ENCODE data around the gene GRPEL1.
"Not testable (repeated sequence)": the region's sequence is repeated elsewhere in the genome, so short reads cannot be mapped to it uniquely, and the experiment has no call there.

GRPEL1 gene

DNA sequence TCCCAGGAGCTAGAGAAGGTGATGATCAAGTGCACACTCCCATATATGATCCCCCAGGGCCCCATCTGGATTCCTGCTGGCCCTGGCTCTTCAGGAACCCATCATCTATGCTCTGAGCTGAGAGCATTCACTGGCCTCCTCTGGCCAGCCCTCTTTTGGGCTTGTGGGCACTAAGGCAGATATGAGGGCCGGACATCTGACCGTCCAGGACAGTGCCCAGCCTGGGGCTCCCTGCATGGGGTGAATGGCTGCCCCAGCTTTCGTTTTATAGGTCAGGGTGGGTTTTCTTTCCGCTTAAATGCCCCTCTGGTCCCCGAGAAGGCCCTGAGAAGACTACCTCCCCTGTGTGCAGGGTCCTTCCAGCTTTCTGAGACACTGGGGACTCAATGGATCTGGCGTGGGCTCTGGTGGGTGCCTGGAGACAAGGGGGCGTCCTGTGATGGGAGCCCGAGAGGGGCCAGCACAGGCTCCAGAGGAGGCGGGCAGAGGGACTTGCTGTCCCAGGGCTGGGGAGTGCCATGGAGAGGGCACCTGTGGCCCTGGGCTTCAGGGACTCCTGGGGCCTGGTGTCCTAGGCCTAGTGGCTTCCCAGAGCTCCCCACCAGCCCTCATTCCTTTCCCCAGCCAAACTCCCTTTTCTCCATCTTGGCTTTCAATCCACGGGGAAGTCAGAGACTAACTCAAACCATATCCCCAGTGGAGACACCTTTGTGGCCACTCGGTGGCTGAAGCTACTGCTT lies 39.5 kb upstream of the GRPEL1 start:
- Histone ChIP-seq H3K27me3 (ENCODE audit: control insufficient read depth, insufficient read depth, low read length, poor library complexity, severe bottlenecking) (peaks cover 12% of the 10 kb centered on the region), H3K4me1 (ENCODE audit: control insufficient read depth, insufficient read depth, low read length) (peaks cover 7% of the 10 kb centered on the region), H3K4me3 (ENCODE audit: insufficient read depth, low read depth, low read length) (no peak overlapping the region), H3K27ac (ENCODE audit: insufficient read depth, low read depth, low read length, poor library complexity, severe bottlenecking) (no peak overlapping the region), H3K36me3 (ENCODE audit: control insufficient read depth, insufficient read depth, low read length) (no peaks in the 10 kb centered on the region), H3K9me3 (ENCODE audit: control insufficient read depth, low read length) (no peaks in the 10 kb centered on the region)
- WGBS, 2 experiments = 93 to 95% methylated on average over 11 of the region's 11 CpGs

DNA sequence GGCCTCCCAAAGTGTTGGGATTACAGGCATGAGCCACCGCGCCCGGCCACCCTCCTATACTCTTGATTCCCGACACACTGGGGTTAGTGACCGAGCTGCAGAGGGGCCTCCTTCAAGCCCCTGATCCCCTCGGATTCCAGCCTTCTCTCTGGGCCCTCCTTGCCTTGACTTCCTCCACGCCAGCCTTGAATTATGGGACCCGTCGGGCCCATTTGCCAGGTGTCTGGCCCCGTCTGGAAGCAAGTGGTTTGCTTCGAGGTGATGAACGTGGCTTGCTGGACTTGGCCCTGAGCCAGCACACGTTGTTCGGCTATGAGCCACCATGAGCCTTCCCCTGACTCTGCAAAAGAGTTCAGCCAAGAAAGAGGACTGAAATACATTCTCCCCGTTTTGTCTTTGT lies 37.4 kb upstream of the GRPEL1 start:
- H3K4me3 ChIP-seq (ENCODE audit: insufficient read depth, low read depth, low read length) = no peak overlapping the region
- peaks cover 14% of the 10 kb centered on the region for H3K27me3 ChIP-seq (ENCODE audit: control insufficient read depth, insufficient read depth, low read length, poor library complexity, severe bottlenecking)
- no peaks in the 10 kb centered on the region for H3K9me3 ChIP-seq (ENCODE audit: control insufficient read depth, low read length)
- 94% methylated on average over 15 of the region's 15 CpGs for WGBS, 2 experiments
- H3K27ac ChIP-seq (ENCODE audit: insufficient read depth, low read depth, low read length, poor library complexity, severe bottlenecking) = no peak overlapping the region
- peaks cover 7% of the 10 kb centered on the region for H3K4me1 ChIP-seq (ENCODE audit: control insufficient read depth, insufficient read depth, low read length)
- no peaks in the 10 kb centered on the region for H3K36me3 ChIP-seq (ENCODE audit: control insufficient read depth, insufficient read depth, low read length)

DNA sequence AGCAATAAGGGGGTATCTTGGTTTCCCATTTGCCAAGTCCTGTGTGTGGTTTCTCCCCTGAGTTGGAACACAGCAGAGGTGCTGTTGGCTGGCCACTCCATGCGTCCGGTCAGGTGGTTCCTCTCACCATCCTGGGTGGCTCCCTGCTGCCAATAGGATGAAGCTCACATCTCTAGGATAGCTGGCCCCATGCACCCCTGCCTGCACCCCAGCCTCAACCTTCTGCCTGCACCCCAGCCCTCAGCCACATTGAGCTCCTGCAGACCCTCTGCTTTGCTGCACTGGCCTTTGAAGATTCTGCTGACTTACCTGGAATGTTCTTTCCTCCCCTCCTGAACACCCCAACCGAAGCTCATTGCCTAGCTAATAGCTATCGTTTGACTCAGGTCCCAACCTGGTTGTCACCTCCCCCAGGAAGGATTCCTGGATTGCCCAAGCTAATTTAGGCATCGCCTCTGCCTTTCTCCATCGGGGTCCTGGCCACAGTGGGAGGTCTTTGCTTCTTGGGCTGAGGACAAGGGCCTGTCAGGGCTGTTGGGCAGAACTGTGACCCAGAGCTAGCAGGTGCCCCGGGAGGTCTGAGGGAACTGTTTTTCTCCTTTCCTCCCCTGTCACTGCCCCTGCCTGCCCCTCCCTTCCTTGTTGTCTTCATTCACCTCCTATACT lies 36.6 kb upstream of the GRPEL1 start:
- peaks cover 14% of the 10 kb centered on the region for H3K27me3 ChIP-seq (ENCODE audit: control insufficient read depth, insufficient read depth, low read length, poor library complexity, severe bottlenecking)
- WGBS, 2 experiments = 78 to 88% methylated on average over 7 of the region's 7 CpGs
- H3K4me3 ChIP-seq (ENCODE audit: insufficient read depth, low read depth, low read length) = no peak overlapping the region
- H3K27ac ChIP-seq (ENCODE audit: insufficient read depth, low read depth, low read length, poor library complexity, severe bottlenecking) = no peak overlapping the region
- H3K36me3 ChIP-seq (ENCODE audit: control insufficient read depth, insufficient read depth, low read length) = no peaks in the 10 kb centered on the region
- H3K9me3 ChIP-seq (ENCODE audit: control insufficient read depth, low read length) = no peaks in the 10 kb centered on the region
- H3K4me1 ChIP-seq (ENCODE audit: control insufficient read depth, insufficient read depth, low read length) = peaks cover 7% of the 10 kb centered on the region

DNA sequence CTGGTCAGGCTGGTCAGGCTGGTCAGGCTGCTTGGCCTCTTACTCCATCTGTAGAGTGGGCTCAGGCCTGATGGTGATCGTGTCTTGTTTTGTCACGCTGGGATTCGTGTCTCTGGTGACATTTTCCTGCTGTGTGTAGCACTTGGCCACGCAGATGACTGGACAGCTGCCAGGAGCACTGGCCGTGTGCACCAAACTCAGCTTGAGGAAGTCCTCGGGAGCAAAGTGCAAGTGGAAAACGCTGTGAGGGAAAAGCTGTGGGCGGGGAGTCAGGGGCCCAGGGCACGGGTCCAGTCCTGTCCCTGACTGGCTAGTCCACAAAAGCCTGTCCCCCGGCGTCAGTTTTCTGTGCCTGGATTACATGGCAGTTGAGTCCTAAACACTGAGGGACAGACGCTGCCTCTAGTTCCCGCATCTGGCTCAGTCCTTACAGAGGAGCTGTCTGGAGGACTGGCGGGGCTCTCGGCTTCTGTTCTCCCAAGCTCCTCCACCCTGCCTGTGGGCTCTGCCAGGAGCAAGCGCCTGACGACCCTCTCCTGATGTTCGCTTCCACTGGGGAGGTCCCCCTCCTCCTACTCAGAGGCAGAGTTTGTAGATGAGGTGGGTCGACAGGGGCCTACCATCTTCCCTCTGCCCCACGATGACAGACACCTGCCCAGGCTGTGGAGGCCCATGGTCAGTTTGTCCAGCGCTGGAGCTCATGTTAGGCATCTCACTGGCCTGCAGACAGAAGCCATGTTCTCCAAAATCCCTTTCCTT lies 35.9 kb upstream of the GRPEL1 start:
- H3K4me1 ChIP-seq (ENCODE audit: control insufficient read depth, insufficient read depth, low read length) = peaks cover 7% of the 10 kb centered on the region
- H3K27ac ChIP-seq (ENCODE audit: insufficient read depth, low read depth, low read length, poor library complexity, severe bottlenecking) = no peak overlapping the region
- 66 to 70% methylated on average over 21 of the region's 21 CpGs for WGBS, 2 experiments
- H3K27me3 ChIP-seq (ENCODE audit: control insufficient read depth, insufficient read depth, low read length, poor library complexity, severe bottlenecking) = peaks cover 14% of the 10 kb centered on the region
- H3K4me3 ChIP-seq (ENCODE audit: insufficient read depth, low read depth, low read length) = peak overlapping the region; percentile 57
- no peaks in the 10 kb centered on the region for H3K9me3 ChIP-seq (ENCODE audit: control insufficient read depth, low read length)
- no peaks in the 10 kb centered on the region for H3K36me3 ChIP-seq (ENCODE audit: control insufficient read depth, insufficient read depth, low read length)

DNA sequence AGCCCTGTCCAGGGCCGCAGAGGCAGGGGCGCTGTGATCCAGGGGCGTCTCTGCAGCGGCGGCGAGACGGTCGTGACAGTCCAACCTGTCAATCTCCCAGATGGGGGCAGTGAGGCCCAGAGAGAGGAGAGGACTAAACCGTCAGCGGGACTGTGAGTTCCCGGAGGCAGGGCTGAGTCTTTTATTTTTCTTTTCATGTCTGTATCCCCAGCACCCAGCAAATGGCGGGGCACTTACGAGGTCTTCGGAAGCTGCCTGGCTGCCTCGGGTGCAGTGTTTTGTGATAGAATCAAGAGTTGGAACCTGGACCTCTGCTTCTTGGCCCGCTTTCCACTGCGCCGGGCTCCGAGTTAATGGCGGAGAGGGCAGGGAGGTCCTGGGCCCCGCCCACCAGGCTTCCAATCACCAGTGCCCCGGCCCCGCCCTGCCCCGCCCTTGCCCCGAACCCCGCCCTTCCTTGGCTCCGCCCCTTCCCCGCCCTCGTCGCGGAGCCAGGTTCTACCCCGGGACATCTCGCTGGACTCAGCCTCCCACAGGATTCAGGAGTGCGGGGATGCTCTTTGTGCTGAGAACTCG lies 35.3 kb upstream of the GRPEL1 start:
- Histone ChIP-seq H3K36me3 (ENCODE audit: control insufficient read depth, insufficient read depth, low read length) (no peaks in the 10 kb centered on the region), H3K4me1 (ENCODE audit: control insufficient read depth, insufficient read depth, low read length) (peaks cover 7% of the 10 kb centered on the region), H3K27ac (ENCODE audit: insufficient read depth, low read depth, low read length, poor library complexity, severe bottlenecking) (no peak overlapping the region), H3K27me3 (ENCODE audit: control insufficient read depth, insufficient read depth, low read length, poor library complexity, severe bottlenecking) (peaks cover 14% of the 10 kb centered on the region), H3K4me3 (ENCODE audit: insufficient read depth, low read depth, low read length) (peak overlapping the region; percentile 57), H3K9me3 (ENCODE audit: control insufficient read depth, low read length) (no peaks in the 10 kb centered on the region)
- 1% methylated on average over 35 of the region's 35 CpGs for WGBS, 2 experiments

DNA sequence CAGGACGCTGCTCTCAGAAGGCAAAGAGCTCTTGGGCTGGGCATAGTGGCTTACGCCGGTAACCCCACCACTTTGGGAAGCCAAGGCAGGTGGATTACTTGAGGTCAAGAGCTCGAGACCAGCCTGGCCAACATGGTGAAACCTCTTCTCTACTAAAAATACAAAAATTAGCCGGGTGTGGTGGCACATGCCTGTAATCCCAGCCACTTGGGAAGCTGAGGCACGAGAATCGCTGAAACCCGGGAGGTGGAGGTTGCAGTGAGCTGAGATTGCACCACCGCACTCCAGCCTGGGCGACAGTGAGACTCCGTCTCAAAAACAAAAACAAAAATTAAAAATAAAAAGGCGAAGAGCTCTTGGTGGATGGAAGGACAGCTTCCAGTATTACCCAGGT lies 34.6 kb upstream of the GRPEL1 start:
- not testable (repeated sequence) for H3K4me1 ChIP-seq (ENCODE audit: control insufficient read depth, insufficient read depth, low read length); H3K9me3 ChIP-seq (ENCODE audit: control insufficient read depth, low read length); H3K27ac ChIP-seq (ENCODE audit: insufficient read depth, low read depth, low read length, poor library complexity, severe bottlenecking); H3K36me3 ChIP-seq (ENCODE audit: control insufficient read depth, insufficient read depth, low read length)
- Histone ChIP-seq H3K4me3 (ENCODE audit: insufficient read depth, low read depth, low read length) (peak overlapping the region; percentile 57), H3K27me3 (ENCODE audit: control insufficient read depth, insufficient read depth, low read length, poor library complexity, severe bottlenecking) (peaks cover 14% of the 10 kb centered on the region)
- 72 to 74% methylated on average over 12 of the region's 12 CpGs for WGBS, 2 experiments

DNA sequence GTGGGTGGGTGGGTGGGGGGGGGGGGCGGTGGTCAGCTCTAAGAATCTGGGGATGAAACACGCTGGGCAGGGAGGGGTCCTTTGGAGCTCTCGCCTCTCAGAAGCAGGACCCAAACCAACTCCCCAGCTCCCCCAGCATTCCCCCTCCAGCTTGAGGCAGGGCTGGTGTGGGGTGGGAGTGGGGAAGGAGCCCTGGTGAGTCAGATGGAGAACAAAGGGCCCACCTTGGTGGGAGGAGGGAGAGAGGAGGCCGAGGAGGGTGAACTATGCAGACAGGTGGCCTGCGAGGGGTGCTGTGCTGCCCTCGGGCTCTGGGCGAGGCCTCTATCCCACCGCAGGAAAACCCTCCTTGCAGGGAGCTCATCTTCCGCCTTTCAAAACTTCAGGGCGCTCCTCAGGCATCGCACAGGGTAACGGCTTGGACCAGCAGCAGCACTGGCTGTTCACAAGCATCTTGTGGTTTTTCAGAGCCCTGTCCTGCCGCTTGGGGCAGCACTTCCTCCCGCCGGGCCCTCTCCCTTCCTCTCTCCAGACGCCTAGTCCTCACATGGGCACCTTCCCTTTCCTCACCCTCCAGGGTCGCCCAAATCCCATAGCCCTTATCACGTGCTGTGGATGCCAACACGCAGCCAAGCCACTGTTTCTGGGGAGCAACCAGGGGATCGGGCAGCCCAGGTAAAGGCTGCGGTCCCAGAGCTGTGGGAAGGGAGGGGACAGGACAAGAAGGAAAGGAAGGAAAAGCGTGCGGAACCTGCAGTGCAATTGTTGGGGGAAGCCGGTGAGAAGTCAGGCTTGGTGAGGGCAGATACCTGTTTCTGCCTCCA lies 34.0 kb upstream of the GRPEL1 start:
- H3K27me3 ChIP-seq (ENCODE audit: control insufficient read depth, insufficient read depth, low read length, poor library complexity, severe bottlenecking) = peaks cover 14% of the 10 kb centered on the region
- H3K36me3 ChIP-seq (ENCODE audit: control insufficient read depth, insufficient read depth, low read length) = no peaks in the 10 kb centered on the region
- 14 to 16% methylated on average over 21 to 22 of the region's 24 CpGs for whole genome bisulfite sequencing, 2 experiments
- H3K27ac ChIP-seq (ENCODE audit: insufficient read depth, low read depth, low read length, poor library complexity, severe bottlenecking) = no peak overlapping the region
- H3K4me3 ChIP-seq (ENCODE audit: insufficient read depth, low read depth, low read length) = peak overlapping the region; percentile 24
- H3K9me3 ChIP-seq (ENCODE audit: control insufficient read depth, low read length) = no peaks in the 10 kb centered on the region
- H3K4me1 ChIP-seq (ENCODE audit: control insufficient read depth, insufficient read depth, low read length) = peaks cover 7% of the 10 kb centered on the region

DNA sequence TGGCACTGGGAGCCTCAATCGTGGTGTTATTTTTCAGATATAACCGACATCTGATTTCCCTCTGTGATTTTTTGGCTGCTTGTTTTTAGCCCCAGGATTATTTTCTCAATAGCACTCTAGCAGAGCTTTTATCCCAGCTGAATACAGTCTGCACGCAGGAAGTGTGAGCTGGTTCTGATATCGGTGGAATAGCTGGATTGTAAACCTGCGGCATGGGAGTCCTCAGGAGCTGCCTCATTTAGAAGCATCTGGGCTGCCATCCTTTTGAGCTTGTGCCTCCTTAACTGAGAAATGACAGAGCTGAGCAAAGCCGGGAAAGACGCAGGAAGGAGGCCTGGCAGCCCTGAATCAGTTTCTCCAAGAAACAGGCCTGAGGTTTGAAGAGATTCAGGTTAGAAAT lies 28.4 kb upstream of the GRPEL1 start:
- H3K4me3 ChIP-seq (ENCODE audit: insufficient read depth, low read depth, low read length) = no peak overlapping the region
- WGBS, 2 experiments = 94 to 95% methylated on average over 7 of the region's 7 CpGs
- H3K4me1 ChIP-seq (ENCODE audit: control insufficient read depth, insufficient read depth, low read length) = no peaks in the 10 kb centered on the region
- no peak overlapping the region for H3K27ac ChIP-seq (ENCODE audit: insufficient read depth, low read depth, low read length, poor library complexity, severe bottlenecking)
- no peaks in the 10 kb centered on the region for H3K36me3 ChIP-seq (ENCODE audit: control insufficient read depth, insufficient read depth, low read length)
- peaks cover 27% of the 10 kb centered on the region for H3K27me3 ChIP-seq (ENCODE audit: control insufficient read depth, insufficient read depth, low read length, poor library complexity, severe bottlenecking)
- H3K9me3 ChIP-seq (ENCODE audit: control insufficient read depth, low read length) = no peaks in the 10 kb centered on the region

DNA sequence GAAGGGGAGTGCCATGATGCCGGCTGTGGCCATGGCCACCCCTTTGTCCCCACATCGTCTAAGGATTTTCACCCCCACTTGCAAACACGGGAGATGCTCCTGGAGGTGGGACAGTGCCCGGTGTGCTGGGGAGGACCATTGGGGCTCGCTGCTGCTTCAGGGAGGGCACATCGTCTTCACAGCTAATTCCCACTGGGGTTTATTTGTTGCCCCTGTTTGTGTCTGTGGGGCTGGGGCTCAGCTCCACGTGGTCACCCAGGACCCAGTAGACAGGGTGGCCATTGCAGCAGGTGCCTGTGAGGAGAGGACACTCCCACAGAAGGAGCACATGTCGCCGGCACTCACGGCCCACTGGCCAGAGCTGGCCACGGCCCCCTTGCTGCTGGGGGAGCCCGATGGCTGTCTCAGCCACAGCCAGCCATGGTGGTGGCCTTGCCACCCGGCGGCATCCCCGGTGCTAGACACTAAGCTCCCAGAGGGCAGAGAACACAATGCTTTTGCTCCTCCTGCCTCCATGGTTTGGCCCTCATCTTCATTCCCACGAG lies 27.8 kb upstream of the GRPEL1 start:
- Histone ChIP-seq H3K36me3 (ENCODE audit: control insufficient read depth, insufficient read depth, low read length) (no peaks in the 10 kb centered on the region), H3K27ac (ENCODE audit: insufficient read depth, low read depth, low read length, poor library complexity, severe bottlenecking) (no peak overlapping the region), H3K4me1 (ENCODE audit: control insufficient read depth, insufficient read depth, low read length) (no peaks in the 10 kb centered on the region), H3K4me3 (ENCODE audit: insufficient read depth, low read depth, low read length) (no peak overlapping the region), H3K9me3 (ENCODE audit: control insufficient read depth, low read length) (no peaks in the 10 kb centered on the region), H3K27me3 (ENCODE audit: control insufficient read depth, insufficient read depth, low read length, poor library complexity, severe bottlenecking) (peaks cover 33% of the 10 kb centered on the region)
- whole genome bisulfite sequencing, 2 experiments = 91% methylated on average over 16 of the region's 16 CpGs

Measured in ectodermal cell (in vitro differentiated cells).